H1 (cell line): ENCODE data around the gene GFRA4. TPM values are rescaled to one million over a fixed set of nuclear protein-coding genes. Genes with fewer than 3 reads are reported as not detected.

Experiments used
- CTCF ChIA-PET: fragments of 300-600 bp; sonication (Branson Sonifier 250); formaldehyde crosslinking; loops from one replicate; lab custom pipeline; 2021; ENCODE audit not compliant: partially characterized antibody; lab: Charles Lee
- POLR2A ChIA-PET: fragments of 300-600 bp; sonication (Branson Sonifier 250); formaldehyde crosslinking; loops from one replicate; lab custom pipeline; 2021; ENCODE audit warnings: inconsistent platforms; ENCODE audit not compliant: partially characterized antibody; lab: Charles Lee
- DNase-seq, 2 experiments: peaks; one replicate each; pipeline versions ENCODE4 v3.0.0 to v3.0.0-alpha.2; 2010 to 2022; ENCODE audit warnings: low spot score in 2 of 2, low read depth in 1 of 2, mixed read lengths in 1 of 2
- FAIRE-seq: peaks from 2 replicates; lab custom pipeline; 2011; peaks lifted over from hg19 to GRCh38; lab: Jason Lieb, UNC
- H2AFZ ChIP-seq: 2 replicates; pipeline ENCODE4 v1.8.1; 2012; ENCODE audit warnings: low read length, inconsistent platforms
- H2AK5ac ChIP-seq: 2 replicates; pipeline ENCODE4 v1.6.1; 2013; ENCODE audit warnings: low read depth, low read length
- H2BK120ac ChIP-seq: replicated peaks from 2 replicates; pipeline ENCODE3; 2013; ENCODE audit warnings: low read depth, low read length, inconsistent platforms
- H2BK12ac ChIP-seq: 2 replicates; pipeline ENCODE4 v1.6.1; 2013; ENCODE audit warnings: low read depth, low read length
- H2BK15ac ChIP-seq: 2 replicates; pipeline ENCODE4 v1.6.1; 2013; ENCODE audit warnings: low read length
- H2BK20ac ChIP-seq: 2 replicates; pipeline ENCODE4 v1.6.1; 2013; ENCODE audit warnings: low read length
- H2BK5ac ChIP-seq: 2 replicates; pipeline ENCODE4 v1.6.1; 2013; ENCODE audit warnings: low read depth, low read length
- H3K14ac ChIP-seq: 2 replicates; pipeline ENCODE4 v1.6.1; 2013; ENCODE audit warnings: inconsistent platforms; ENCODE audit not compliant: insufficient read length
- H3K18ac ChIP-seq: 2 replicates; pipeline ENCODE4 v1.6.1; 2013; ENCODE audit warnings: low read length; ENCODE audit errors: extremely low read depth
- H3K23ac ChIP-seq: 2 replicates; pipeline ENCODE4 v1.6.1; 2013; ENCODE audit warnings: inconsistent platforms; ENCODE audit not compliant: insufficient read length
- H3K23me2 ChIP-seq: 2 replicates; pipeline ENCODE4 v1.6.1; 2013; ENCODE audit warnings: low read depth, low read length
- H3K27ac ChIP-seq: 2 replicates; pipeline ENCODE4 v1.6.1; 2011; ENCODE audit warnings: low read depth, low read length, inconsistent platforms
- H3K27me3 ChIP-seq, 4 experiments: replicated peaks in 1 of 4; 1 replicate in 1 of 4; 2 replicates in 3 of 4; pipeline versions ENCODE4 v1.6.1 to v1.8.1; 2011 to 2013; ENCODE audit warnings: low read length in 3 of 4, mild to moderate bottlenecking in 3 of 4, inconsistent platforms in 2 of 4, mixed read lengths in 2 of 4, moderate library complexity in 1 of 4; ENCODE audit not compliant: control insufficient read depth in 3 of 4, insufficient read depth in 3 of 4; ENCODE audit errors: extremely low read depth in 1 of 4
- H3K36me3 ChIP-seq, 4 experiments: 2 replicates each; pipeline versions ENCODE4 v1.6.1 to v1.8.1; 2011 to 2013; ENCODE audit warnings: mild to moderate bottlenecking in 4 of 4, low read length in 3 of 4, moderate library complexity in 2 of 4, control low read depth in 1 of 4, inconsistent platforms in 1 of 4; ENCODE audit not compliant: insufficient read depth in 4 of 4, control insufficient read depth in 2 of 4
- H3K4ac ChIP-seq: replicated peaks from 2 replicates; pipeline ENCODE3; 2013; ENCODE audit warnings: low read length, low read depth, mixed read lengths, inconsistent platforms; ENCODE audit not compliant: insufficient read length
- H3K4me1 ChIP-seq, 4 experiments: replicated peaks in 1 of 4; 1 replicate in 1 of 4; 2 replicates in 3 of 4; pipeline versions ENCODE4 v1.6.1 to v1.8.1; 2011 to 2013; ENCODE audit warnings: low read length in 3 of 4, inconsistent platforms in 2 of 4, mixed read lengths in 1 of 4; ENCODE audit not compliant: insufficient read depth in 4 of 4, control insufficient read depth in 3 of 4
- H3K4me2 ChIP-seq, 2 experiments: 2 replicates each; pipeline versions ENCODE4 v1.6.1 to v1.8.1; 2011 to 2013; ENCODE audit warnings: low read depth in 2 of 2, low read length in 2 of 2, control low read depth in 1 of 2, inconsistent platforms in 1 of 2, mild to moderate bottlenecking in 1 of 2; ENCODE audit not compliant: insufficient read depth in 1 of 2
- H3K4me3 ChIP-seq, 4 experiments: fragments of 200-600, 300-600 bp in 1 of 4; sonication (generic), shearing (Covaris generic), sonication (Bioruptor Twin) in 1 of 4; 2 replicates each; pipeline versions ENCODE4 v1.5.1 to v1.8.1; 2011 to 2016; ENCODE audit warnings: low read length in 4 of 4, low read depth in 3 of 4, control low read depth in 2 of 4, inconsistent platforms in 2 of 4, mild to moderate bottlenecking in 2 of 4, mixed read lengths in 1 of 4, moderate library complexity in 1 of 4; ENCODE audit not compliant: insufficient read depth in 2 of 4; ENCODE audit errors: extremely low read depth in 1 of 4
- H3K56ac ChIP-seq: replicated peaks from 2 replicates; pipeline ENCODE3; 2013; ENCODE audit warnings: low read depth, mild to moderate bottlenecking, mixed read lengths, low read length, inconsistent platforms; ENCODE audit not compliant: insufficient read length
- H3K79me1 ChIP-seq: 2 replicates; pipeline ENCODE4 v1.6.1; 2013; ENCODE audit warnings: low read depth, low read length, control low read depth
- H3K79me2 ChIP-seq, 2 experiments: 2 replicates each; pipeline versions ENCODE4 v1.6.1 to v1.8.1; 2012 to 2013; ENCODE audit warnings: low read length in 2 of 2, mild to moderate bottlenecking in 2 of 2, inconsistent platforms in 1 of 2; ENCODE audit not compliant: insufficient read depth in 2 of 2, control insufficient read depth in 1 of 2
- H3K9ac ChIP-seq, 4 experiments: replicated peaks in 1 of 4; 1 replicate in 1 of 4; 2 replicates in 3 of 4; pipeline versions ENCODE4 v1.6.1 to v1.8.1; 2011 to 2013; ENCODE audit warnings: low read depth in 3 of 4, low read length in 3 of 4, control low read depth in 2 of 4, mild to moderate bottlenecking in 2 of 4, moderate library complexity in 2 of 4, inconsistent platforms in 1 of 4; ENCODE audit errors: extremely low read depth in 1 of 4
- H3K9me3 ChIP-seq, 2 experiments: 2 replicates each; pipeline versions ENCODE4 v1.6.1 to v1.8.1; 2012 to 2013; ENCODE audit warnings: mild to moderate bottlenecking in 2 of 2, moderate library complexity in 2 of 2, control low read depth in 1 of 2, inconsistent platforms in 1 of 2, low read depth in 1 of 2, low read length in 1 of 2, mixed read lengths in 1 of 2; ENCODE audit not compliant: insufficient read depth in 2 of 2
- H4K20me1 ChIP-seq, 2 experiments: replicated peaks in 1 of 2; 2 replicates each; pipeline versions ENCODE3 to v1.8.1; 2011 to 2013; ENCODE audit warnings: inconsistent platforms in 2 of 2, low read length in 2 of 2, mild to moderate bottlenecking in 1 of 2; ENCODE audit not compliant: insufficient read depth in 2 of 2, control insufficient read depth in 1 of 2
- H4K5ac ChIP-seq: 2 replicates; pipeline ENCODE4 v1.6.1; 2013; ENCODE audit warnings: low read length, low read depth, mixed read lengths, inconsistent platforms; ENCODE audit not compliant: insufficient read length
- H4K8ac ChIP-seq: 2 replicates; pipeline ENCODE4 v1.8.0; 2013; ENCODE audit warnings: mild to moderate bottlenecking, moderate library complexity, low read length, inconsistent platforms; ENCODE audit not compliant: insufficient read depth; ENCODE audit errors: extremely low read depth
- H4K91ac ChIP-seq: replicated peaks from 2 replicates; pipeline ENCODE3; 2013; ENCODE audit warnings: low read length, mixed read lengths, inconsistent platforms; ENCODE audit not compliant: insufficient read length
- BRCA1 ChIP-seq: IDR thresholded peaks from 2 replicates; pipeline ENCODE4 v1.6.1; 2012; ENCODE audit warnings: low read depth, low read length, improper control_type of control experiment
- CBX5 ChIP-seq: fragments of 300-800, 300-1000 bp; sonication (generic); IDR thresholded peaks from 2 replicates; pipeline ENCODE4 v1.7.1; 2016; ENCODE audit warnings: antibody characterized with exemption, low read length, low read depth
- CHD1 ChIP-seq: IDR thresholded peaks from 2 replicates; pipeline ENCODE4 v1.6.1; 2012; ENCODE audit warnings: low read depth, low read length, improper control_type of control experiment
- EP300 ChIP-seq, 2 experiments: IDR thresholded peaks; 1 replicate in 1 of 2; 2 replicates in 1 of 2; pipeline ENCODE4 v1.6.1; 2011 to 2012; ENCODE audit warnings: low read depth in 2 of 2, low read length in 2 of 2, mild to moderate bottlenecking in 2 of 2, borderline replicate concordance in 1 of 2, inconsistent platforms in 1 of 2, moderate library complexity in 1 of 2
- GTF2F1 ChIP-seq: IDR thresholded peaks from 2 replicates; pipeline ENCODE4 v1.6.1; 2012; ENCODE audit warnings: low read depth, low read length, improper control_type of control experiment, borderline replicate concordance
- JUND ChIP-seq: IDR thresholded peaks from 2 replicates; pipeline ENCODE4 v1.6.1; 2011; ENCODE audit warnings: mild to moderate bottlenecking, improper control_type of control experiment, low read length
- POLR2A ChIP-seq, 2 experiments: IDR thresholded peaks; 1 replicate in 1 of 2; 2 replicates in 1 of 2; pipeline ENCODE4 v1.6.1; 2011; ENCODE audit warnings: low read depth in 2 of 2, low read length in 2 of 2, mild to moderate bottlenecking in 2 of 2; ENCODE audit errors: control extremely low read depth in 1 of 2
- TAF7 ChIP-seq: optimal IDR thresholded peaks from 2 replicates; pipeline ENCODE3; 2011; ENCODE audit warnings: low read depth, mild to moderate bottlenecking, inconsistent platforms, low read length, moderate library complexity, borderline replicate concordance
- TBP ChIP-seq: IDR thresholded peaks from 2 replicates; pipeline ENCODE4 v1.6.1; 2011; ENCODE audit warnings: low read depth, low read length, improper control_type of control experiment
- WGBS, 2 experiments: shearing (Covaris generic) in 1 of 2; methylation state at CpG; one replicate each; pipeline versions ENCODE4 v1.1.6 to v1.1.7; 2013 to 2015; ENCODE audit warnings: low lambda C conversion rate in 2 of 2, mixed read lengths in 2 of 2, inconsistent platforms in 1 of 2, low coverage in 1 of 2, missing lambda C conversion rate in 1 of 2; ENCODE audit not compliant: insufficient replicate concordance in 2 of 2, insufficient coverage in 1 of 2, insufficient read length in 1 of 2; ENCODE audit errors: extremely low coverage in 1 of 2, missing lambda C conversion rate in 1 of 2; 5-methylcytosine and 5-hydroxymethylcytosine counted together
- polyA plus RNA-seq, 7 experiments: library from polyadenylated mRNA; depleted of rRNA in 3 of 7; stranded (reverse) in 5 of 7; unstranded in 2 of 7; fragments of >200 nt in 5 of 7; fragments of 200-250 nt in 2 of 7; gene quantifications; 1 replicate in 5 of 7; 2 replicates in 1 of 7; 4 replicates in 1 of 7; pipeline versions ENCODE4 v1.2.1 to v1.2.3, GENCODE V29; 2011 to 2013; ENCODE audit warnings: missing spikeins in 2 of 7, mixed read lengths in 2 of 7
- total RNA-seq: library from RNA; stranded (reverse); fragmentation: NEBNext Ultra II Directional; extraction: Animal tissue kit (Norgen Biotek cat#: 25700); gene quantifications from 2 replicates; pipeline ENCODE4 v1.2.1, GENCODE V29; 2021

The GFRA4 gene
- total and polyA plus RNA-seq, 2 of the 8 experiments (the other 6 are each of a cell fraction or from before 2014, with no cell fraction given) = 0.05 TPM; not detected in 1

- TF ChIP-seq EP300 (IDR thresholded peaks at IDR 0.05; ENCODE audit: borderline replicate concordance in 1 of 2, low read depth in 2 of 2, low read length in 2 of 2) (no peak), TAF7 (no peak), TBP (no peak), JUND (no peak), POLR2A (IDR thresholded peaks at IDR 0.05; ENCODE audit: control extremely low read depth in 1 of 2, low read depth in 2 of 2, low read length in 2 of 2) (no peak), BRCA1 (no peak), CBX5 (no peak), CHD1 (no peak), GTF2F1 (no peak)
- H3K4me3 ChIP-seq = no peak overlapping the region
- no peaks in the 10 kb centered on the region; a peak in 1 of 7 replicates for H3K27me3 ChIP-seq
- H3K79me2 ChIP-seq = no peaks in the 10 kb centered on the region
- no peak overlapping the region for H2BK15ac ChIP-seq
- ChIA-PET CTCF (interaction anchor here (0.6 to 45.1 kb wide), 8 partner anchors 5 to 109 kb away, joined by 3 to 1432 read pairs (median 4); partner anchors contain the start of genes ADAM33 and SIGLEC1), POLR2A (interaction anchor here (0.9 kb wide), 1 partner anchor 11 kb away, joined by 3 read pairs; no protein-coding TSS in a partner anchor)
- no peak overlapping the region for H2BK20ac ChIP-seq
- no peak overlapping the region for H3K4me2 ChIP-seq
- H2BK12ac ChIP-seq = no peak overlapping the region
- H3K27ac ChIP-seq = no peak overlapping the region
- no peaks in the 10 kb centered on the region for H3K36me3 ChIP-seq
- H3K23me2 ChIP-seq = no peaks in the 10 kb centered on the region
- H3K79me1 ChIP-seq = no peaks in the 10 kb centered on the region
- no peak overlapping the region for H3K9ac ChIP-seq
- H3K14ac ChIP-seq = no peak overlapping the region
- no peak overlapping the region for H2BK5ac ChIP-seq
- no peaks in the 10 kb centered on the region for H3K4me1 ChIP-seq
- H4K91ac ChIP-seq = no peak overlapping the region
- H3K9me3 ChIP-seq = no peaks in the 10 kb centered on the region
- H4K5ac ChIP-seq = no peak overlapping the region
- no peaks in the 10 kb centered on the region for H4K20me1 ChIP-seq
- H2AK5ac ChIP-seq = no peak overlapping the region
- WGBS, 2 experiments = 90% methylated on average over 13 of the region's 14 CpGs; no CpG with 5 or more reads in 1 of the 2 experiments
- no peak overlapping the region for H3K18ac ChIP-seq
- no peak overlapping the region for H3K4ac ChIP-seq
- no peak overlapping the region for H2BK120ac ChIP-seq
- DNase-seq (no peak), FAIRE-seq (no peak)
- H3K56ac ChIP-seq = no peak overlapping the region
- H2AFZ ChIP-seq = peak overlapping the region; percentile 62; the same call in 1 of the 2 replicates
- H3K23ac ChIP-seq = no peak overlapping the region
- no peak overlapping the region for H4K8ac ChIP-seq
These were observed 42.3 kb upstream of the GFRA4 start for GRCh38 chr20:3705491-3705969.
